ENCODE results near the gene PSMC1.
A peak's percentile ranks its signal among the peaks of the same experiment; 100 is the strongest.

Gene PSMC1

DNA sequence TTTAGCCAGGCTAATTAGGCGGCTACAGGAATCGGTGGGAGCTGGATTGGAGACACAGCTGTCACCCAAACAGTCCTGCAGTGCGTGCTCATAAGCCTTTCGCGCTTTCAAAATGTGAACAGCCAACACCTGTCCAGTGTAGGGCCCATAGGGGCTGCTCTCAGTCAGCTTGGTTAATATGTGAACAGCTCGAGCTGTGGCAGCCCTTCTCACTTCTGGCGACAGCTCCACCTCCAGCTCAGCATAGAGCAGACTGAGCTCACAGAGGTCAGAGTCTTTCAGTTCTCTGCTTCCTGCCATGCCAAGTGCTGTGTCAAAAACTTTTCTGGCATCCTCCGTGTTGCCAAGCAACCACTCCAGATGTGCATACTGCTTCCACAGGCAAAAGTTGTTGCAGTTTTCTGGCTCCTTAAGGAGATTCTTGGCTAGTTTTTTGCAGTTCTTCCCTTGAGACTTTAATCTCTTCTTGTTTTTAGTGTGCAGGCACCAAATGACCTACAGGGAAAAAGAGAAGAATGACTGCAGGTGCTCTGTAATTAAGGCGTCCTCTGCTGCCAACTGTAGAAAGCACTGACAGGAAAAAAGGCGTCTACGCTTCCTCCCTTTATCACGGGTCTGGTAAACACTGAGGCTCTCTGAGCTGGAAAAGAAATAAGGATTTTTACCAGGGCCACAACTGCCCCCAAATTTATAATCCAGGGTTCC is 32.5 kb downstream of the PSMC1 start:
- H3K36me3 Mint-ChIP-seq, result peaks cover 77% of the 10 kb centered on the region
- H3K27ac Mint-ChIP-seq, result no peak overlapping the region
- H3K4me1 Mint-ChIP-seq, result peaks cover 6% of the 10 kb centered on the region
- no peak overlapping the region for H3K4me3 Mint-ChIP-seq
- DNase-seq (ENCODE audit: low spot score in 2 of 2) (no peak), ATAC-seq (peak; percentile 47)
- no peaks in the 10 kb centered on the region for H3K9me3 Mint-ChIP-seq

- peaks cover 68% of the 10 kb centered on the region for H3K36me3 Mint-ChIP-seq
- no peaks in the 10 kb centered on the region for H3K9me3 Mint-ChIP-seq
- ATAC-seq (no peak), DNase-seq (ENCODE audit: low spot score in 2 of 2) (no peak)
- H3K4me1 Mint-ChIP-seq, result peaks cover 6% of the 10 kb centered on the region
- no peak overlapping the region for H3K4me3 Mint-ChIP-seq
- H3K27ac Mint-ChIP-seq, result peak overlapping the region; percentile 6
These were observed 34.1 kb downstream of the PSMC1 start for GRCh38 chr14:90290337-90291011.

- no peak for ATAC-seq
- Mint-ChIP-seq H3K36me3 (peaks cover 67% of the 10 kb centered on the region), H3K27ac (peak overlapping the region; percentile 12), H3K4me3 (no peak overlapping the region), H3K4me1 (peaks cover 6% of the 10 kb centered on the region), H3K9me3 (no peaks in the 10 kb centered on the region)
- DNase-seq (ENCODE audit: low spot score in 2 of 2), result no peak
These were observed 35.3 kb downstream of the PSMC1 start for GRCh38 chr14:90291699-90292098.

GRCh38 chr14:90293766-90294730 is 37.7 kb downstream of the PSMC1 start:
- H3K4me1 Mint-ChIP-seq, result peaks cover 6% of the 10 kb centered on the region
- no peaks in the 10 kb centered on the region for H3K9me3 Mint-ChIP-seq
- ATAC-seq (no peak), DNase-seq (ENCODE audit: low spot score in 2 of 2) (no peak)
- no peak overlapping the region for H3K4me3 Mint-ChIP-seq
- peaks cover 67% of the 10 kb centered on the region for H3K36me3 Mint-ChIP-seq
- H3K27ac Mint-ChIP-seq, result no peak overlapping the region

DNA sequence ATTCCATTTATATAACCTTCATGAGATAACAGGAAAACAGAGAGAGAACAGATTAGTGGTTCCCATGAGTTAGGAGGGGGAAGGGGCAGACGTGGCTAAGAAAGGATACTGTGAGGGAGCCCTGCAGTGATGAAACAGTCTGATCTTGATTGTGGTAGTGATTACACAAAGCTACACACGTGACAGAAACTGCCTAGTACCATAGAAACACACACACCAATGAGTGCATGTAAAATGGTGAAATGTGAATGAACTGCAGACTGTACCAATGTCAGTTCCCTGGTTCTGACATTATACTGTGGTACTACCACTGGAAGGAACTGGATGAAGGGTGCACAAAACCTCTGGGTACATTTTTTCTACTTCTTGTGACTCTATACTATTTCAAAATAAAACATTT is 38.5 kb downstream of the PSMC1 start:
- no peaks in the 10 kb centered on the region for H3K9me3 Mint-ChIP-seq
- no peak overlapping the region for H3K4me3 Mint-ChIP-seq
- H3K27ac Mint-ChIP-seq, result no peak overlapping the region
- peaks cover 67% of the 10 kb centered on the region for H3K36me3 Mint-ChIP-seq
- peaks cover 6% of the 10 kb centered on the region for H3K4me1 Mint-ChIP-seq
- no peak for ATAC-seq
- no peak for DNase-seq (ENCODE audit: low spot score in 2 of 2)

DNA sequence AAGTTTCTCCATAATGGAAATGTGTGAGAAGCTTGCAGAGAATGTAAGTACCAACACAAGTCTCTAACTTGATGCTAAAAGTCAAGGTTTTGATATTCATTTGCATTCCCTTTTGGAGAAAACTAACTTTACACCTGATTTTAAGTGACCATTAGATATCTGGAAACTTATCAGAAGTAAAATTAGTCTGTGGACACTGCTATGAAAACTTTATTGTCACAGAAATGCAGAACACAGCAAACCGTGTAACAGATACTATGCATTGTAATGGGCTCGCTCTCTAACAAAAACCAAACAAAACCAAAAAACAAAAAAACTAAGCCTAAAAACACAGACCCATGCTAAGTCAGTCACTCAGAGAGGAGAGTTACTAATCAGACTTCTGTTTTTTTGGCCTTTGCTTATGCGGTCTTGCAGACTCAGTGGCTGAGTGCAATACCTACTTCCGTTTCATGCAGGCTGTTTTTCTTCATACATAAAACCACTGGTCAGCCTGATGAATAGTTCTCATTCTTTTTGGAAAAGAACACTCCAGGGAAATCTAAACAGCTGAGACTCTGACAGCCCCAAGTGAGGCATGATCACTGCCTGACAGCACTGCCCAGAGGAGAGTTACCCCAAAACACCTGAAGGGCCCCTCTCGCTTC is 39.6 kb downstream of the PSMC1 start:
- Mint-ChIP-seq H3K36me3 (peaks cover 71% of the 10 kb centered on the region), H3K9me3 (no peaks in the 10 kb centered on the region), H3K4me3 (no peak overlapping the region), H3K4me1 (peaks cover 13% of the 10 kb centered on the region), H3K27ac (no peak overlapping the region)
- ATAC-seq (no peak), DNase-seq (ENCODE audit: low spot score in 2 of 2) (no peak)

- H3K9me3 Mint-ChIP-seq, result no peaks in the 10 kb centered on the region
- H3K36me3 Mint-ChIP-seq, result peaks cover 74% of the 10 kb centered on the region
These were observed 40.3 kb downstream of the PSMC1 start for GRCh38 chr14:90296641-90297040.

DNA sequence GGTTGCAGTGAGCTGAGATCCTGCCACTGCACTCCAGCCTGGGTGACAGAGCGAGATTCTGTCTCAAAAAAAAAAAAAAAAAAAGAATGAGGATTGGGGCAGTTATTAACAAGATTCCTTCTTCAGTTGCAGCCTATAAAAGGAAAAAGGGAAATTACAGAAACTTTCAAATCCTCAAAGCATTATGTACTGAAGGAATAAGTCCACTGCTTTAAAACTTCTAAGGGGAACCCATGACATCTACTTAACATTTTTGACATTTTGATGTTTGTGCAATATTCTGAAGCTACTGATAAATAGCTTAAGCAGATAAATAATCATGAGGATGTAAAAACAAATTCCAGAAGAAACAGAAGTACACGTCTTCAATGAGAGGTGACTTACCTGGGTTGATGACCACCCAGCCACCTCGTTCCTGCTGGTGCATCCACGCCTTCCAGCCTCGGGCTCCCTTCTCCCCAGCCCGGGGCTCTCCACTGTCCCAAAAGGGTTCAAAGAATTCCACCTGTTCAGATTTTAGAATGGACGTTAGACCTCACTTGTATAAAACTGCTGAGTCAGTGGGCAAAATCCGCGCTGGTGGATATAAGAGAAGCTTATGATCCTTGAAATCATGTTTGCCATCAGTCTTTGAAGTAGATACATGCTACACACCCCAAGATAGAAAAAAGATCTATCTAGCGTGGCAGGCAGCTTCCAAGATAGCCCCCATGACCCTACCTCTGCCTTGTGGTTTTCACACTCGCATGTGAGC is 41.7 kb downstream of the PSMC1 start:
- ATAC-seq (no peak), DNase-seq (ENCODE audit: low spot score in 2 of 2) (no peak)
- no peak overlapping the region for H3K4me3 Mint-ChIP-seq
- H3K27ac Mint-ChIP-seq, result no peak overlapping the region
- no peaks in the 10 kb centered on the region for H3K9me3 Mint-ChIP-seq
- peaks cover 81% of the 10 kb centered on the region for H3K36me3 Mint-ChIP-seq
- peaks cover 10% of the 10 kb centered on the region for H3K4me1 Mint-ChIP-seq

More at GRCh38 chr14:90296641-90297040, 40.3 kb downstream of the PSMC1 start:
- peaks cover 12% of the 10 kb centered on the region for H3K4me1 Mint-ChIP-seq
- H3K4me3 Mint-ChIP-seq, result no peak overlapping the region
- DNase-seq (ENCODE audit: low spot score in 2 of 2) (no peak), ATAC-seq (no peak)
- H3K27ac Mint-ChIP-seq, result no peak overlapping the region

DNA sequence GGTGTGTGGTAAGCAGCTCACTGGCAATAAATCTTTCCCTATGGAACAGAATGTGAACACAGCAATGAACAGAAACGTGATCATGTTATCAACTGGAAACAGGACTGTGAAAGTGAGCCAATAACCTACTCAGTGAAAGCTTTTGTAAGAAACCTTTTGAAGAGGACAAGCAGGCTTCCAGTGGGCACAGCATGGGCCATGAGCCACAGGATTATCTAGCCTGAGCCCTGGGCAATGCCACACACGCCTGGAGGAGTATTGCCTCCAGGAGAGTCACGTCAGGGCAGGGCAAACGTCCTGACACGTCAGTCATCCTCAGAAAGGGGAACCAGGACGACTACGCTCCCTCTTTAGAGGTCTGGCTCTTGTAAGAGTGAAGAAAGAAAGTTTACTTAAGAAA is 43.1 kb downstream of the PSMC1 start:
- Mint-ChIP-seq H3K4me1 (peaks cover 10% of the 10 kb centered on the region), H3K27ac (no peak overlapping the region), H3K4me3 (no peak overlapping the region), H3K36me3 (peaks cover 91% of the 10 kb centered on the region), H3K9me3 (no peaks in the 10 kb centered on the region)
- DNase-seq (ENCODE audit: low spot score in 2 of 2) (no peak), ATAC-seq (no peak)

- ATAC-seq (no peak), DNase-seq (ENCODE audit: low spot score in 2 of 2) (no peak)
- Mint-ChIP-seq H3K36me3 (peaks cover 95% of the 10 kb centered on the region), H3K4me3 (no peak overlapping the region), H3K9me3 (no peaks in the 10 kb centered on the region), H3K27ac (peak overlapping the region; percentile 55), H3K4me1 (peaks cover 10% of the 10 kb centered on the region)
These were observed 44.3 kb downstream of the PSMC1 start for GRCh38 chr14:90300611-90301047.

GRCh38 chr14:90301122-90301521 is 44.8 kb downstream of the PSMC1 start:
- Mint-ChIP-seq H3K27ac (peak overlapping the region; percentile 55), H3K9me3 (no peaks in the 10 kb centered on the region), H3K4me1 (peaks cover 10% of the 10 kb centered on the region), H3K36me3 (peaks cover 93% of the 10 kb centered on the region), H3K4me3 (no peak overlapping the region)
- no peak for DNase-seq (ENCODE audit: low spot score in 2 of 2)
- no peak for ATAC-seq

GRCh38 chr14:90301668-90302090 is 45.3 kb downstream of the PSMC1 start:
- peaks cover 92% of the 10 kb centered on the region for H3K36me3 Mint-ChIP-seq
- ATAC-seq (no peak), DNase-seq (ENCODE audit: low spot score in 2 of 2) (no peak)
- no peaks in the 10 kb centered on the region for H3K9me3 Mint-ChIP-seq
- no peak overlapping the region for H3K4me3 Mint-ChIP-seq
- peaks cover 10% of the 10 kb centered on the region for H3K4me1 Mint-ChIP-seq
- H3K27ac Mint-ChIP-seq, result no peak overlapping the region

GRCh38 chr14:90302529-90303303 is 46.4 kb downstream of the PSMC1 start:
- Mint-ChIP-seq H3K4me3 (no peak overlapping the region), H3K4me1 (peaks cover 10% of the 10 kb centered on the region), H3K9me3 (no peaks in the 10 kb centered on the region), H3K36me3 (peaks cover 84% of the 10 kb centered on the region), H3K27ac (no peak overlapping the region)
- DNase-seq (ENCODE audit: low spot score in 2 of 2) (no peak), ATAC-seq (no peak)

DNA sequence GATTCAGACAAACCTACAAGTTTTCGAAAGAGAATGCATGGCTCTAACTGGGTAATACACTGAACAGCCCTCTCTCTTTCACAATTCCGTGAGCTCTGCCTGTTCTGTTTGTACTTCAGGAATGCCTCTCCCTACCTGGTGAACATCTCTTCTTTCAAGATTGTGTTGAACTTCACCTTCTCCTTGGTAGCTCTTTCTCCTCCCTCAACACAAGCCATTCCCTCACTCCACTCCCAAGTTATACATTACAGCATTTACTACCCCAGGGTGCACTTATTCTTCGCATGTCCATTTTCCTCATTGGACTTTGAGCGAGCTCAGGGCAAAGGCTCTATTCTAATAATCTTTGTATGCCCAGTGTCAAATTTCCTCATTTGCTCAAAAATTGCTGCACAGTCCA is 47.1 kb downstream of the PSMC1 start:
- peaks cover 10% of the 10 kb centered on the region for H3K4me1 Mint-ChIP-seq
- no peaks in the 10 kb centered on the region for H3K9me3 Mint-ChIP-seq
- H3K36me3 Mint-ChIP-seq, result peaks cover 84% of the 10 kb centered on the region
- no peak for DNase-seq (ENCODE audit: low spot score in 2 of 2)
- no peak overlapping the region for H3K27ac Mint-ChIP-seq
- no peak overlapping the region for H3K4me3 Mint-ChIP-seq
- no peak for ATAC-seq

Data from stimulated activated effector memory CD8-positive, alpha-beta T cell treated with anti-CD3 and anti-CD28 coated beads, Interleukin-12 subunit alpha, Interleukin-12 subunit beta, amount 100 ng/mL, for 72 hours (primary cell).